Lower lobe of right lung (tissue), 2 donors: ENCODE measurements around the gene KRT78. TPM values are rescaled to one million over a fixed set of nuclear protein-coding genes. Genes with fewer than 3 reads are reported as not detected.

Source experiments
- ATAC-seq, 2 donors: fragments of 200-7000 bp; cut with Tn5 transposase; one replicate each; pipeline ENCODE4 v1.9.1; 2020 to 2022; ENCODE audit warnings: mild to moderate bottlenecking in 2 of 2, moderate library complexity in 2 of 2
- DNase-seq: peaks from one replicate; pipeline ENCODE4 v3.0.0-alpha.2; 2020
- H3K27ac ChIP-seq: fragments of 200-600 bp; one replicate; pipeline ENCODE4 v1.8.0; 2022
- H3K27me3 ChIP-seq: fragments of 200-600 bp; one replicate; pipeline ENCODE4 v1.8.0; 2022; ENCODE audit warnings: low read depth
- H3K36me3 ChIP-seq: fragments of 200-600 bp; one replicate; pipeline ENCODE4 v1.8.0; 2022; ENCODE audit warnings: mild to moderate bottlenecking
- H3K4me1 ChIP-seq: fragments of 200-600 bp; one replicate; pipeline ENCODE4 v1.8.0; 2022
- H3K4me3 ChIP-seq: fragments of 200-600 bp; one replicate; pipeline ENCODE4 v1.8.0; 2022; ENCODE audit warnings: mild to moderate bottlenecking
- H3K9me3 ChIP-seq: fragments of 200-600 bp; one replicate; pipeline ENCODE4 v1.8.0; 2022
- CTCF ChIP-seq: fragments of 200-600 bp; IDR thresholded peaks from one replicate; pipeline ENCODE4 v1.8.0; 2022; ENCODE audit warnings: antibody characterized with exemption, mild to moderate bottlenecking
- intact Hi-C: fragments of 100-400 bp; cut with DNase I; formaldehyde crosslinking; loops from one replicate; pipeline ENCODE4 v1.11.0; 2022
- total RNA-seq: library from RNA; stranded (reverse); fragmentation: NEBNext Ultra II Directional; extraction: Animal tissue kit (Norgen Biotek cat#: 25700); gene quantifications from one replicate; pipeline ENCODE4 v1.2.1, GENCODE V29; 2021
- donor health status: DM: no; HTN: yes; CAD: no; lungs with severe emphysema.

The KRT78 gene
- total RNA-seq, 1 donor from 2014 or later: not detected

- H3K27me3 ChIP-seq: no peaks in the 10 kb centered on the region
- no peaks in the 10 kb centered on the region for H3K9me3 ChIP-seq
- H3K27ac ChIP-seq: peak overlapping the region; percentile 88
- TF ChIP-seq CTCF: no peak
- intact Hi-C loops: no loop called here
- peaks cover 30% of the 10 kb centered on the region for H3K4me1 ChIP-seq
- DNase-seq (no peak), ATAC-seq (no peak)
- no peaks in the 10 kb centered on the region for H3K36me3 ChIP-seq
- H3K4me3 ChIP-seq: peak overlapping the region; percentile 58
Observed at GRCh38 chr12:52873513-52873831, 24.7 kb upstream of the KRT78 start.

GRCh38 chr12:52872644-52873389 is 24.0 kb upstream of the KRT78 start:
- intact Hi-C loops: no loop called here
- ATAC-seq: no peak
- peaks cover 32% of the 10 kb centered on the region for H3K4me1 ChIP-seq

GRCh38 chr12:52871291-52872039 is 22.7 kb upstream of the KRT78 start:
- intact Hi-C loops: no loop called here
- TF ChIP-seq CTCF: no peak
- peak in 1 of 2 donors; percentile 9 for ATAC-seq
- DNase-seq: no peak
- Histone ChIP-seq H3K27ac (peak overlapping the region; percentile 31), H3K9me3 (no peaks in the 10 kb centered on the region), H3K36me3 (no peaks in the 10 kb centered on the region), H3K4me3 (no peak overlapping the region), H3K27me3 (no peaks in the 10 kb centered on the region), H3K4me1 (peaks cover 40% of the 10 kb centered on the region)

More at GRCh38 chr12:52872644-52873389, 24.0 kb upstream of the KRT78 start:
- no peak for DNase-seq
- Histone ChIP-seq H3K4me3 (no peak overlapping the region), H3K27ac (no peak overlapping the region), H3K9me3 (no peaks in the 10 kb centered on the region), H3K36me3 (no peaks in the 10 kb centered on the region), H3K27me3 (no peaks in the 10 kb centered on the region)
- TF ChIP-seq CTCF: no peak

- peak overlapping the region; percentile 31 for H3K27ac ChIP-seq
- H3K27me3 ChIP-seq: no peaks in the 10 kb centered on the region
- H3K4me3 ChIP-seq: no peak overlapping the region
- no peaks in the 10 kb centered on the region for H3K9me3 ChIP-seq
- no peaks in the 10 kb centered on the region for H3K36me3 ChIP-seq
- peaks cover 40% of the 10 kb centered on the region for H3K4me1 ChIP-seq
- peak; percentile 65 to 66 for ATAC-seq
- peak; percentile 73 for DNase-seq
- intact Hi-C loops: no loop called here
- TF ChIP-seq CTCF: peak; percentile 74
Observed at GRCh38 chr12:52870361-52871290, 21.8 kb upstream of the KRT78 start.

GRCh38 chr12:52867642-52868041 is 18.8 kb upstream of the KRT78 start:
- no peak overlapping the region for H3K4me3 ChIP-seq
- peaks cover 23% of the 10 kb centered on the region for H3K4me1 ChIP-seq
- no peak overlapping the region for H3K27ac ChIP-seq
- H3K36me3 ChIP-seq: no peaks in the 10 kb centered on the region
- TF ChIP-seq CTCF: no peak
- no peaks in the 10 kb centered on the region for H3K27me3 ChIP-seq
- no peaks in the 10 kb centered on the region for H3K9me3 ChIP-seq
- peak; percentile 57 to 68 for ATAC-seq
- DNase-seq: peak; percentile 86
- intact Hi-C loops: no loop called here
